GM23248 (cell line): Measurements from ENCODE around the gene UGT1A5.

Experiments used
- EZH2 ChIP-seq: fragments of 200-600 bp; sonication (generic); IDR thresholded peaks from 2 replicates; pipeline ENCODE4 v1.6.1; 2018; ENCODE audit warnings: antibody characterized with exemption, mild to moderate bottlenecking; ENCODE audit not compliant: insufficient read depth, poor library complexity, severe bottlenecking
- EZH2phosphoT487 ChIP-seq: fragments of 200-600 bp; sonication (generic); IDR thresholded peaks from 2 replicates; pipeline ENCODE4 v1.6.1; 2018; ENCODE audit warnings: antibody characterized with exemption, moderate library complexity, mild to moderate bottlenecking, low read depth; ENCODE audit not compliant: insufficient read depth

DNA sequence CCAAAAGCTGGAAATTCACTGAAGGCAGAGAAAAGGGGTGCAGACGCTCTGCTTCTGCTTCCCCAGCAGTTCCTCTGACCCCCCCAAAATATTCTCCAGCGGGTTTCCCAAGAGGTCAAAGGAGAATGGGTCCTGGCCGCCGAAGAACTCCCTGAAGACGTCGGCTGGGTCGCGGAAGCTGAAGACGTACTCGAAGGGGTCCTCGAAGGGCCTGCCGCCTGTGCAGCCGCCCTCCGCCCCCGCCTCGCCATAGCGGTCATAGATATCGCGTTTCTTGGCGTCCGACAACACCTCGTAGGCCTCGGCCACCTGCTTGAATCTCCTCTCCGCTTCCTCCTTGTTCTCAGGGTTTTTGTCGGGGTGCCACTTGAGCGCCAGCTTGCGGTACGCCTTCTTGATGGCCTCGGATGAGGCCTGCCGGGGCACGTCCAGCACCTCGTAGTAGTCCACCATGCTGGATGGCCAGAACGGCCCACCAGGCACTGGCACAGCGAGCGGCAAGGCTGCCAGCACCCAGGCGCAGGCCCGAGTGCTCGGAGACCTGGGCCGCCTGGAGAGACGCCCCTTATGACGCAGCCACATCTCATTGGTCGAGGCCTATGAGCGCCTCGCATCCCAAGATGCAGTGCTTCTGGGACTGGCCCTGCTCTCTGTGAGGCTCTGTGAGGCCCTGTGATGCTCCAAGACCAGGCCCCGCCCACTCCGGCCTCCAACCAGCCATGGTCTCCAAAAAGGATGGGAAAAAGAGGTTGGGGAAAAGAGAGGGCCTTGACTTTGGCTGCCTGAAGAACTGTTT, 31.0 kb downstream of the UGT1A5 start:
- no peak for TF ChIP-seq EZH2
- no peak for TF ChIP-seq EZH2phosphoT487
